Measurements from ENCODE around the gene GAB1.

Gene GAB1

DNA sequence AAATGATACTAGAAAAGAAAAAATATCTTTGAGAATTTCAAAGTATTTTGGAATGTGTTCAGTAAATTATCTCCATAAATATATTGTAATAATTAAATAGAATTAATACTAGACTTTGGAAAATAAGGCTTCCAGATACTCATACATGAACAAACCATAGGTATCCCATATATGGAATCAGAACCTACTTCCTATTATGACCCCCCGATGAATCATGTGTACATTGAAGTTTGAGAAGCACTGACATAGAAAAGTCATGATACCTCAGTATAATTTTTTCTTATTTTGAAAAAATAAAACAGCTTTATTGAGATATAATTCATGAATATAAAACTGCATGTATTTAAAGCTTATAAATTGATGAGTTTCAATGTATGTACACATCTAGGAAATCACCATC lies 149.6 kb downstream of the GAB1 start:
- no peak overlapping the region for H3K4me3 ChIP-seq (ENCODE audit: low read depth, low read length)
- no peaks in the 10 kb centered on the region for H3K9me3 ChIP-seq (ENCODE audit: control insufficient read depth, low read length)
- TF ChIP-seq, protein P1, sequence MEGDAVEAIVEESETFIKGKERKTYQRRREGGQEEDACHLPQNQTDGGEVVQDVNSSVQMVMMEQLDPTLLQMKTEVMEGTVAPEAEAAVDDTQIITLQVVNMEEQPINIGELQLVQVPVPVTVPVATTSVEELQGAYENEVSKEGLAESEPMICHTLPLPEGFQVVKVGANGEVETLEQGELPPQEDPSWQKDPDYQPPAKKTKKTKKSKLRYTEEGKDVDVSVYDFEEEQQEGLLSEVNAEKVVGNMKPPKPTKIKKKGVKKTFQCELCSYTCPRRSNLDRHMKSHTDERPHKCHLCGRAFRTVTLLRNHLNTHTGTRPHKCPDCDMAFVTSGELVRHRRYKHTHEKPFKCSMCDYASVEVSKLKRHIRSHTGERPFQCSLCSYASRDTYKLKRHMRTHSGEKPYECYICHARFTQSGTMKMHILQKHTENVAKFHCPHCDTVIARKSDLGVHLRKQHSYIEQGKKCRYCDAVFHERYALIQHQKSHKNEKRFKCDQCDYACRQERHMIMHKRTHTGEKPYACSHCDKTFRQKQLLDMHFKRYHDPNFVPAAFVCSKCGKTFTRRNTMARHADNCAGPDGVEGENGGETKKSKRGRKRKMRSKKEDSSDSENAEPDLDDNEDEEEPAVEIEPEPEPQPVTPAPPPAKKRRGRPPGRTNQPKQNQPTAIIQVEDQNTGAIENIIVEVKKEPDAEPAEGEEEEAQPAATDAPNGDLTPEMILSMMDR (IDR thresholded peaks at IDR 0.05) = no peak
- no peaks in the 10 kb centered on the region for H3K27me3 ChIP-seq (ENCODE audit: control insufficient read depth, insufficient read depth, low read length)
- no peak overlapping the region for H3K4me2 ChIP-seq (ENCODE audit: low read length)
- no peak overlapping the region for H2AFZ ChIP-seq
- no peaks in the 10 kb centered on the region for H3K4me1 ChIP-seq
- no peak overlapping the region for H3K27ac ChIP-seq
- H3K79me2 ChIP-seq = no peaks in the 10 kb centered on the region
- no peak overlapping the region for H3K9ac ChIP-seq
- H3K36me3 ChIP-seq (ENCODE audit: control insufficient read depth, insufficient read depth, low read length) = no peaks in the 10 kb centered on the region

DNA sequence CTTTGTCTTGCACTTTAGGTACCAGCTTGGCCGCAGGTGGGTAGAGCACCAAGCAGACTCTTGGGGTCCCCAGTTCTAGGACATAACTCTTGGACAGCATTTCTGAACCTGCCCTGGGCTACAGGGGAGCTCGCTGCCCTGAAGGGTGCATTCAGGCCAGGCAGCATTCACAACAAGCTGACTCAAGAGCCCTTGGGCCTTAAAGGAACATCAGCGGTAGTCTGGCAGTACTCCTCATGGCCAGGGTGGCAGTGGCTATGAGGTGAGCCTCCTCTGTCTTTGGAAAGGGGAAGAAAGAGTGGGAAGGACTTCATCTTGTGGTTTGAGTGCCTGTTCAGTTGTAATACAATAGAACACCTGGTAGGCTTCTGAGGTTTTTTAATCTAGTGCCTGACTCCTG lies 152.0 kb downstream of the GAB1 start:
- Histone ChIP-seq H3K9ac (no peak overlapping the region), H3K27me3 (ENCODE audit: control insufficient read depth, insufficient read depth, low read length) (no peaks in the 10 kb centered on the region), H3K79me2 (no peaks in the 10 kb centered on the region), H3K4me1 (no peaks in the 10 kb centered on the region), H3K4me2 (ENCODE audit: low read length) (no peak overlapping the region), H3K4me3 (ENCODE audit: low read depth, low read length) (no peak overlapping the region), H3K27ac (no peak overlapping the region), H3K36me3 (ENCODE audit: control insufficient read depth, insufficient read depth, low read length) (no peaks in the 10 kb centered on the region), H3K9me3 (ENCODE audit: control insufficient read depth, low read length) (no peaks in the 10 kb centered on the region), H2AFZ (no peak overlapping the region)
- TF ChIP-seq, protein P1 (IDR thresholded peaks at IDR 0.05) = no peak

DNA sequence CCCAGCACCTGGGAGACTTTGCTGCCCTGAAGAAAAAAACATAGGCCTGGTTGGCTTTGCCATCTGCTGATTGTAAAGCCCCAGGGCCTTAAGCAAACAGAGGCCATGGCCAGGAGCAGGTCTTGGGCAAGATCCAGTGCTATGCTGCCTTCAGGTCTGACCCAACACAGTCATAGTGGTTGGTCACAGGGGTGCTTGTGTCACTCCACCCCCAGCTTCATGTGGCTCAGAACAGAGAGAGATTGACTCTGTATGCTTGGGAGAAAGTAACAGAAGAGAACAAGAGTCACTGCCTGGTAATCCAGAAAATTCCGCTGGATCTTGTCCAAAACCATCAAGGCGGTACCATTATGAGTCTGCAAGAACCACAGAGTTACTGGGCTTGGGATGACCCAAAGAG lies 152.4 kb downstream of the GAB1 start:
- Histone ChIP-seq H3K27ac (no peak overlapping the region), H2AFZ (no peak overlapping the region), H3K4me2 (ENCODE audit: low read length) (no peak overlapping the region), H3K4me3 (ENCODE audit: low read depth, low read length) (no peak overlapping the region), H3K9me3 (ENCODE audit: control insufficient read depth, low read length) (no peaks in the 10 kb centered on the region), H3K27me3 (ENCODE audit: control insufficient read depth, insufficient read depth, low read length) (no peaks in the 10 kb centered on the region), H3K79me2 (no peaks in the 10 kb centered on the region), H3K9ac (no peak overlapping the region), H3K4me1 (no peaks in the 10 kb centered on the region), H3K36me3 (ENCODE audit: control insufficient read depth, insufficient read depth, low read length) (no peaks in the 10 kb centered on the region)
- TF ChIP-seq, protein P1 (IDR thresholded peaks at IDR 0.05) = no peak

DNA sequence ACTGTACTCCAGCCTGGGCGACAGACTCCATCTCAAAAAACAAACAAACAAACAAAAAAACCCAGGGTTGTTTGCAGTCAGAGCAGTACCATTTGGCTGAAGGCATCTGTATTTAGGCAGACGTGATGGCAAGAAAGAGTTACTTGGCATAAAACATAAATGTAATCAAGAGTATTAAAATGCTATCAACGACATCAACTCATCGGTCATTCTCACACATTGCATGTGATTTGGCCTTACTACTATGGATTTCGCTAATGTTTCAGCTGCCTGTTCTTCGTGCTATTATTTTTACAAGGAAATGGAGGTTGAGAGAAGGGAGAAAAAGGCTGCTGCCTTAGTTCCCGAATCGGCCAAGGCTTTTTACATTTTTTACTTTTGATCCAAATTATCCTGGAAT lies 161.3 kb downstream of the GAB1 start:
- no peak overlapping the region for H3K9ac ChIP-seq
- H3K79me2 ChIP-seq = no peaks in the 10 kb centered on the region
- H2AFZ ChIP-seq = no peak overlapping the region
- no peaks in the 10 kb centered on the region for H3K9me3 ChIP-seq (ENCODE audit: control insufficient read depth, low read length)
- no peak overlapping the region for H3K4me2 ChIP-seq (ENCODE audit: low read length)
- H3K4me3 ChIP-seq (ENCODE audit: low read depth, low read length) = no peak overlapping the region
- H3K27ac ChIP-seq = no peak overlapping the region
- H3K36me3 ChIP-seq (ENCODE audit: control insufficient read depth, insufficient read depth, low read length) = no peaks in the 10 kb centered on the region
- TF ChIP-seq, protein P1 (IDR thresholded peaks at IDR 0.05) = no peak
- no peaks in the 10 kb centered on the region for H3K4me1 ChIP-seq
- no peaks in the 10 kb centered on the region for H3K27me3 ChIP-seq (ENCODE audit: control insufficient read depth, insufficient read depth, low read length)

DNA sequence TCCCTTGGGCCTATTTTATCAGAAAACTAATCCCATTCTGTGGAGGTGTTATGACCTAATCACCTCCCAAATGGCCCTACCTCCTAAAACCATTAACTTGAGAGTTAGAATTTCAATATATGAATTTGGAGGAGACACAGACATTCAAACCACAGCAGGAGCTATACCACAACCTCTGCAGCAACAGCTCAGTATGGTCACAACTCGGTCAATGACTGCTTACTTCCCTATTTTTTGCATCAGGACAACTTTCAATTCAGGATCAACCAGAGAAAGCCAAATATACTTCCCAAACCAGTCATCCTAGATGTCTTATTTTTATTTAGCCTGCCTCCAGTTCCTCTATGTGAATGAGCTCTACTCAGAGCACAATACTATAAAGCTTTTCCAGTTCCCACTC lies 165.6 kb downstream of the GAB1 start:
- no peak overlapping the region for H3K4me2 ChIP-seq (ENCODE audit: low read length)
- no peak overlapping the region for H2AFZ ChIP-seq
- H3K36me3 ChIP-seq (ENCODE audit: control insufficient read depth, insufficient read depth, low read length) = no peaks in the 10 kb centered on the region
- no peaks in the 10 kb centered on the region for H3K4me1 ChIP-seq
- H3K27ac ChIP-seq = no peak overlapping the region
- no peaks in the 10 kb centered on the region for H3K27me3 ChIP-seq (ENCODE audit: control insufficient read depth, insufficient read depth, low read length)
- H3K4me3 ChIP-seq (ENCODE audit: low read depth, low read length) = no peak overlapping the region
- TF ChIP-seq, protein P1 (IDR thresholded peaks at IDR 0.05) = no peak
- H3K9me3 ChIP-seq (ENCODE audit: control insufficient read depth, low read length) = no peaks in the 10 kb centered on the region
- no peak overlapping the region for H3K9ac ChIP-seq
- no peaks in the 10 kb centered on the region for H3K79me2 ChIP-seq

All from parathyroid adenoma (tissue), 2 donors.